Activated CD8-positive, alpha-beta memory T cell treated with anti-CD3 and anti-CD28 coated beads, Interleukin-2, amount 50 U/mL, for 24 hours (primary cell): ENCODE measurements around the gene B4GALNT3.
A peak's percentile ranks its signal among the peaks of the same experiment; 100 is the strongest.

Source experiments
- DNase-seq: peaks from one replicate; pipeline ENCODE4 v3.0.0-alpha.2; 2020; ENCODE audit errors: extremely low read depth

The B4GALNT3 gene

GRCh38 chr12:559208-559905 lies 99.6 kb downstream of the B4GALNT3 start:
- DNase-seq, result no peak

DNA sequence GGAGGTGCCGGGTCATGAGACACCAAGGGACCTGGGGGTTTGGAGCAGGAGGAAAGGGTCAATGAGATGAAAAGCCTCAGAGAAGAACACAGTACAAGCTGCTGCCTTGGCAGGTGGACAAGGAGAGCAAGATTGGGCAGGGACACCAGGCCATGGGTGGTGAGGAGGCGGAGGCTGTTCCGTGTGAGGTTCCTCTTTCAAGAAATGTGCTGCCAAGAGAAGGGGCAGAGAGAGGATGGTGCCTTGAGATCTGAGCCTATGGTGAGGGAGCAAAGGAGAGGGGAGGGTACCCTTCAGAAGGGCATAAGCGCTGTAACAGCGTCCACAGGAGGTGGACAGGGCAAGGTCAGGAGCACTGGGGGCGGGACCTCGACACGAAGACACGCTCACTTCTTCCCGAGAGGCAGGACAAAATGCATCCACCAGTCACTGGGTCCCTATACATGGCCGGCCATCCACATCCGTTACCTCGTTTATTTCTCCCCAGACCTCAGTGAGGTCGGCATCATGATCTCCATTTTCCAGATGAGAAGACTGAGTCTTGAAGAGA lies 100.2 kb downstream of the B4GALNT3 start:
- DNase-seq, result no peak

GRCh38 chr12:560691-561390 lies 101.1 kb downstream of the B4GALNT3 start:
- no peak for DNase-seq

GRCh38 chr12:561391-561705 lies 101.6 kb downstream of the B4GALNT3 start:
- no peak for DNase-seq

- DNase-seq, result no peak
Measured at GRCh38 chr12:561908-562593, 102.3 kb downstream of the B4GALNT3 start.

DNA sequence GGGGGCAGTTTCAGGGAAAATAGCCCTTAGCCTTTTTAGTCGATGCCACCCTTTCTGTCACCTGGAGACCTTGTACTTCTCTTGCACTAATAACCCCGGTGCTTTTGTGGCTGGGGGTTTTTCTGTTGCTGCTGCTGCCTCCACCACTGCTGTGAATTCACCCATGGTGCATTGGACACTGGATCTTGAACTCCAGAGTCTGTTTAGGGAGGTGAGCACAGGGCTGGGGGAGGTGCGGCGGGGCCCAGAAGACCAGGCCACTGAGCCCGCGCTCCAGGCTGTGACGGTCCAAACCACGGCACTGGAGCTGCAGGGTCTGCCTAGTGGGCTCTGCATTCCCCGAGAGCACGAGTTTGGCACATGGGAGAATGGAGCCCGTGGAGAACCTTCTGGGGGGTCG lies 102.9 kb downstream of the B4GALNT3 start:
- DNase-seq, result no peak

DNA sequence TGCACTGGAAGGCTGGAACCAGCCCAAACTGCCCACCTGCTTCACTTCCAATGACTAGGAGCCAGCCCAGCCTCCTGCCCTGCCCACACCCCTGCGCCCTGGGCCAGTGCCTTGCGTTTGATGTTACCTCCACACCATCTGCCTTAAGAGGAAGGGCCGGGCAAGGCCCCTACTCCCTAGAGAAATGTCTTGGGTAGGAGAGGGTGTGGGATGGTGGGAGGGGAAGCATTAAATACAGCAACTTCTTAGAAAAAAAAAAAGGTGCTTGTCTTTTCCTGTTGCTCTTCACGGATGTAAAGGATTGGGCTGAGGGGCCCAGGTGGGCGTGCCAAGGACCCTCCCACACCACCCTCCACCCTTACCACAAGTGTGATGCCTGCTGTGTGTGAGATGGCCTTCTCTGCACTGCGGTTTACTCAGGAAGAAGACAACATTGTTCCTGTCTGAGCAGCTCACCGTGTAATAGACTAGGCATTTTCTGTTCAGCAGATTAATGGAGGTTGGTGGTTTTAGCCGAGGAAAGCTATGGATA lies 103.6 kb downstream of the B4GALNT3 start:
- DNase-seq, result no peak

DNA sequence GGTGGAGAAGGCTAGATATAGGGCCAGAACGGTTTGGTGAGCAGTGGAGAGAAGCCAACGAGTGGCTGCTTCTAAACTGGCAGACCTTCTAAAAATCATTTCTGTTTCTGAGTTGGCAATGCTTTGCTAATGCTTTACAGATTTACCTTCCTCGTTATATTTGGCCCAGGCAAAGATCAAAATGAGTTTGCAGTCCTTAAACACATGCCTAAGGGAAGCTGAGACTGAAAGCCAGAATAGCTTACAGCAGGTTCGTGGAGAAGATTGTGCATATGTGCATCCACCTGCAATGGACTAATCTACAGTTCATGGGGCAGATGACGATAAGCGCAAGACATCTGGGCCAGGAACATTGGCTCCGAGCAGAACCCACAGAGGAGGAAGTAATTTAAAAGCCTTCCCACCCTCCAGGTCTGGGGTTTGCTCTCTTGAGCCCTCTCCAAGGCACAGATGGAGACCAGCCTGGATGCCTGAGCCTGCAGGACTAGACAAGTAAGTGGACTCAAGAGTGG lies 104.1 kb downstream of the B4GALNT3 start:
- no peak for DNase-seq

- DNase-seq, result no peak
Measured at GRCh38 chr12:565161-565560, 105.4 kb downstream of the B4GALNT3 start.

DNA sequence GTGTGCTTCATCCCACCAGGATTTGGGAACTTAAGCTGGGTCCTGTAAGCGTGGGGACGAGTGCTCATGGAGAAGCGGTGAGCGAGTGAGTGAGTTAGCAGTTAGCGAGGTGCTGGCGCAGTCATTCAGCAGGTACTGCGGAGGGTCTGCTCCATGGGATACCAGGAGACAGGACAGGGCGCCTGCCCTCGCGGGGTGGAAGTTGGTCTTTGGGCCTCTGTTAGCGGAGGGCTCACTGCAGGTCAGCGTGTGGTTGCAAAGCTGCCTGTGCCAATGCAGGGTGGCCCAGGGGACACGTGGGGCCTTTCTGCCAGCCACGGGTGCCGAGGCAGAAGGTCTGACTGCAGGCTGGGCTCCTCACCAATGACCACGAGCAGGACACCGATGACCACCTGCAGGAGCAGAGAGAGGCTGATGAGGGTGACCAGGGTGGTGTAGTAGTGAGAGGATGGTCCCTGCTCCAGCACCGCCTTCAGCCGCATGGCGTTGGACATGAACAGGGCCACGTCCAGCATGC lies 105.9 kb downstream of the B4GALNT3 start:
- no peak for DNase-seq

- no peak for DNase-seq
Measured at GRCh38 chr12:568486-568885, 108.7 kb downstream of the B4GALNT3 start.

- DNase-seq, result no peak
Measured at GRCh38 chr12:569091-569676, 109.4 kb downstream of the B4GALNT3 start.

GRCh38 chr12:569803-570434 lies 110.2 kb downstream of the B4GALNT3 start:
- DNase-seq, result peak; percentile 52

DNA sequence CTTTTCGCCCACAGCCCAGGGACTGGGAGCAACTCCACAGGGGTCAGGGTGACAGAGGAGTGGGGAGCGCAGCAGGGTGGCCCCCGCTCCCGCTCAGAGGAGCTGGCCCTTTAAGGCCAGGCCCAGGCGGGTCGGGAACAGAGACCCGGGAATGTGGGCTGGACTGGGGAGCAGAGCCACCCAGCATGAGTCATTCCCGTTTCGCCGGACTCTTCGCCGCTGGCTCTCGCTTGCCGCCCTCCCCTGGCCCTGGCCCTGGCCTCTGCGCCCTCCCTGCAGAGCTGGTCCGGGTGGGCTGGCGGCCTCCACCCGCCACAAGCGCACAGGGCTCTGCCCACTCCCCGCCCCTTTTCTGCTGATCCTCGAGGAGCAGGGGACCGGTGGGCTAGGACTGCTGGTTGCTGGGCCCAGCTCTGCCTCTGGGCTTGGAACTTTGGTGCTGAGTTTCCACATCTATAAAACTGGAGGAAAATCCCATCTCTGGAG lies 110.7 kb downstream of the B4GALNT3 start:
- no peak for DNase-seq

DNA sequence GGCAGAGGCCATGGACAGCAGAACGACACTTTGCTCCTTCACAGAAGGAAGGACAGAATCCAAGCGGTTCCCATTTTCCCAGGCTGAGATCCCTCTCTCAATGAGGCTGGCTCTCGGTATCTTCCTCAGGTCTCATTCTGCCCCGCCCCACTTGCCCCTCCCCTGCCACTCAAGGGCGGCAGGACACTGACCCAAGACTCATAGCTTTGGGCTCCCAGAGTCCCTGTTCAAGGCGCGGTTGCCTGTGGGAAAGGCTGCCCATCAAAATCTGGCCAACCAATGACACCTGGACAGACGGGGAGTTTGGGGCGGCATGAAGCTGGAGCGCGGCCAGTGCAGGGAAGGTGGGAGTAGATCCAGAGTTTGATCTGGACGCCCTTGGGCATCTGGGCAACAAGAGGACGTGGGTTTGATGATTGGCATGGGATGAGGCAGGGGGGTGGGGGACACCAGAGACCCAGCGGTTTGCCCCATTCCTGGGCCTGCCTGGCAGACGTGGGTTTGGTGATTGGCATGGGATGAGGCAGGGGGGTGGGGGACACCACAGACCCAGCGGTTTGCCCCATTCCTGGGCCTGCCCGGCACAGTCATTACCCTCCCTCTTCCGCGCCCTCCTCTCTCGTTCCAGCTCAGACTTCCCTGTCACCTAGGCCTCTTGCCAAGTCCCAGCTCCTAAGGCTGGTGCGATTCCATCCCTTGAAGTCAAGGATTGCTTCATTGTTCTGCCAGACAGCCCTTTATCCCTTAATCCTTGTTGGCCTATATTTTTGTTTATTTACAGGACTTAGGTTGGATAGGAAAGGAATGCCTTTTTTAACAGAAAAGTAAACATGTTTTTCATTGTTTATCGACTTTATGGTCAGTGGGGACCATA lies 111.4 kb downstream of the B4GALNT3 start:
- no peak for DNase-seq

DNA sequence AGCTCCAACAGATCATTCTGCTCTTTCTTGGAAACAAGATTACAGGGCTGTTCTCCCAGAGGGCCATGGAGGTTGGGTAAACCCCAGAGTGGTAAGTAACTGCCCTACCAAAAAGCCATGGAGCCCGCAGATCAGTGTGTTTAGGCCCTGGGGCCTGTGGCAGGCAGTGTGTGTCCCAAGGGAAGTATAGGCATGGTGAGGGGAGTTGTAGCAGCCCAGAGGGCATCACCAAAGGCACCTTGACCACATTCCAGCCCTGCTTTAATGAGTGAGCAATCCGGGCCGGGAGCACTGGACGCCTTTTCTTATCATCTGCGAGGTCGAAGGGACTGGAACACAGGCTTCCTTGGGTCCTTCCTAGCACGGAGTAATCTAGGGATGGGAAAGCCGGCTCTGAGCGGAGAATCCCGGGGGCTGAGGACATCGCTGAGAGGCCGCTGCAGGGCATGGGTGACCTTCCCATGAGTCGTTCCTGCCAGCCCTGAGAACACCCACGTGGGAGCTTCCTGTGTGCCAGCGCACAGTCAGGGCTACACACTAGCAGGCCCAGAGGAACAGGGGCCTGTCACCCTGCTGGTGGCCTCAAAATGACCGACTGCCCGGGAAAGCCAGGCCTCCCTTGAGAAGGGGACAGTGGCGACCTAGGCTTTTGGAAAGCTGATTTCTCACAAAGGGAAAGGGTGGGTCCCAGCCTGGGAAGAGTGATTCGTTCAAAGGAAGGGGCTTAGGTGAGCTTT lies 112.2 kb downstream of the B4GALNT3 start:
- no peak for DNase-seq

- no peak for DNase-seq
Measured at GRCh38 chr12:572532-572899, 112.8 kb downstream of the B4GALNT3 start.

GRCh38 chr12:573232-573631 lies 113.5 kb downstream of the B4GALNT3 start:
- no peak for DNase-seq

DNA sequence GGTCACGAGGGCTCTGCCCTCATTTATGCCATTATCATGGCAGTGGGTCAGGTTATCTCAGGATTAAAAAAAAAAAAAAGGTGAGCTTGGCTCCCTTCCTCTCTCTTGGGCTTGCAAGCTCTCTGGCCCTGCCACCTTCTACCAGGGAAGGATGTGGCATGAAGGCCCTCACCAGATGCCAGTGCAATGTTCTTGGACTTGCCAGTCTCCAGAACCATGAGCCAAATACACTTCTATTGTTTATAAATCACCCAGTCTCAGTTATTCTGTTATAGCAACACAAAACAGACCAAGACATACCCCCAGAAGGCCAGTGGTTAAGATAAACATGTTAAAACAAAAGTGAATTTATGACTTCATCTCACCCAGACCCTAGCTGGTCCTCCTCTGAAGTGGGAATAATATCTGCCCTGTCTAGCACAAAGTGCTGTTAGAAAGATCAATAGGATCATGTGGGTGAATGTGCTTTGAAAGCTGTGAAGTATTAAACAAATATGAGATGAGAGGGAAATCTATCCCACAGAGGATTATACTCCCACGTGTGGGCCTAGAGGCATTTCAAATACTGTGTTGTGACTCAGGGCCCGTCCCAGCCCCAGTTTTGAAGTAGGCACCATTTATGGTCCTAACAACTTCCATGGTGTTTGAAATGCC lies 114.9 kb downstream of the B4GALNT3 start:
- no peak for DNase-seq
